Dermis blood vessel endothelial cell (primary cell): ENCODE measurements around the gene THAP8. TPM values are rescaled to one million over a fixed set of nuclear protein-coding genes. Genes with fewer than 3 reads are reported as not detected.
"Not testable (repeated sequence)": the region's sequence is repeated elsewhere in the genome, so short reads cannot be mapped to it uniquely, and the experiment has no call there.

Experiments
- DNase-seq: peaks from one replicate; pipeline ENCODE4 v3.0.0; 2010
- total RNA-seq: library from RNA; depleted of rRNA; stranded (reverse); fragments of >200 nt; gene quantifications from 2 replicates; pipeline ENCODE4 v1.2.3, GENCODE V29; 2014

Gene THAP8
- total RNA-seq, 1 donor from 2014 or later: 2.6 TPM

- no peak for DNase-seq
Measured at GRCh38 chr19:36067681-36068080, 13.6 kb upstream of the THAP8 start.

- DNase-seq: no peak
Measured at GRCh38 chr19:36064826-36065225, 10.7 kb upstream of the THAP8 start.

- no peak for DNase-seq
Measured at GRCh38 chr19:36061367-36061766, 7.3 kb upstream of the THAP8 start.

GRCh38 chr19:36060430-36060829, 6.3 kb upstream of the THAP8 start:
- DNase-seq: peak; percentile 85

- DNase-seq: no peak
Measured at GRCh38 chr19:36059180-36059910, 5.3 kb upstream of the THAP8 start.

- no peak for DNase-seq
Measured at GRCh38 chr19:36058481-36059179, 4.5 kb upstream of the THAP8 start.

GRCh38 chr19:36054733-36055686, 925 bp upstream of the THAP8 start, which contains the start of gene WDR62:
Gene WDR62 (plus strand): TSS chr19:36054897. CDS start chr19:36054972, 75 bp downstream.
- peak; percentile 95 for DNase-seq

- no peak for DNase-seq
Measured at GRCh38 chr19:36051637-36052036, 2.4 kb downstream of the THAP8 start.

- DNase-seq: peak; percentile 28
Measured at GRCh38 chr19:36051236-36051635, 2.8 kb downstream of the THAP8 start.

- DNase-seq: no peak
Measured at GRCh38 chr19:36049080-36049698, 4.9 kb downstream of the THAP8 start.

- DNase-seq: no peak
Measured at GRCh38 chr19:36047835-36048234, 6.2 kb downstream of the THAP8 start.

GRCh38 chr19:36046443-36047050, 7.5 kb downstream of the THAP8 start:
- DNase-seq: no peak

GRCh38 chr19:36043952-36044351, 10.1 kb downstream of the THAP8 start:
- DNase-seq: no peak

- DNase-seq: no peak
Measured at GRCh38 chr19:36041831-36042230, 12.3 kb downstream of the THAP8 start.

- not testable (repeated sequence) for DNase-seq
Measured at GRCh38 chr19:36041092-36041491, 13.0 kb downstream of the THAP8 start.

- DNase-seq: no peak
Measured at GRCh38 chr19:36040495-36040894, 13.6 kb downstream of the THAP8 start.

GRCh38 chr19:36032251-36033104, 21.6 kb downstream of the THAP8 start, which contains the start of gene CLIP3:
Gene CLIP3 (minus strand): TSS chr19:36032873. CDS start chr19:36032357, 516 bp downstream.
- peak; percentile 66 for DNase-seq

- no peak for DNase-seq
Measured at GRCh38 chr19:36031308-36031707, 22.8 kb downstream of the THAP8 start.

GRCh38 chr19:36030264-36031148, 23.6 kb downstream of the THAP8 start:
- DNase-seq: no peak
